Astrocyte (in vitro differentiated cells and primary cell): ENCODE data around the gene BCKDHB. TPM values are rescaled to one million over a fixed set of nuclear protein-coding genes. Genes with fewer than 3 reads are reported as not detected.

ENCODE experiments used
- DNase-seq: peaks from one replicate; pipeline ENCODE4 v3.0.0-alpha.2; 2010; ENCODE audit warnings: low read depth
- FAIRE-seq: peaks from 2 replicates; lab custom pipeline; 2011; peaks lifted over from hg19 to GRCh38; lab: Jason Lieb, UNC
- H2AFZ ChIP-seq: 2 replicates; pipeline ENCODE4 v1.6.0; 2012; ENCODE audit warnings: low read depth, low read length, inconsistent platforms
- H3K27ac ChIP-seq: 2 replicates; pipeline ENCODE4 v1.5.1; 2011; ENCODE audit warnings: low read depth, low read length, inconsistent platforms
- H3K27me3 ChIP-seq: 2 replicates; pipeline ENCODE4 v1.6.0; 2011; ENCODE audit warnings: low read length, inconsistent platforms; ENCODE audit not compliant: insufficient read depth
- H3K36me3 ChIP-seq: 2 replicates; pipeline ENCODE4 v1.5.1; 2011; ENCODE audit warnings: low read length, inconsistent platforms; ENCODE audit not compliant: insufficient read depth
- H3K4me1 ChIP-seq: 2 replicates; pipeline ENCODE4 v1.5.1; 2011; ENCODE audit warnings: low read length, inconsistent platforms; ENCODE audit not compliant: insufficient read depth
- H3K4me2 ChIP-seq: 2 replicates; pipeline ENCODE4 v1.6.0; 2012; ENCODE audit warnings: low read length, inconsistent platforms
- H3K4me3 ChIP-seq: 2 replicates; pipeline ENCODE4 v1.5.1; 2011; ENCODE audit warnings: low read depth, mild to moderate bottlenecking, low read length, inconsistent platforms; ENCODE audit not compliant: insufficient read depth
- H3K79me2 ChIP-seq: 2 replicates; pipeline ENCODE4 v1.6.0; 2012; ENCODE audit warnings: mild to moderate bottlenecking, low read length, inconsistent platforms; ENCODE audit not compliant: insufficient read depth
- H3K9ac ChIP-seq: 2 replicates; pipeline ENCODE4 v1.6.0; 2012; ENCODE audit warnings: mild to moderate bottlenecking, low read length, inconsistent platforms
- H3K9me3 ChIP-seq: 2 replicates; pipeline ENCODE4 v1.5.1; 2012; ENCODE audit warnings: low read depth, mild to moderate bottlenecking, low read length, inconsistent platforms; ENCODE audit not compliant: insufficient read depth
- H4K20me1 ChIP-seq: 2 replicates; pipeline ENCODE4 v1.6.0; 2012; ENCODE audit warnings: low read length, inconsistent platforms; ENCODE audit not compliant: insufficient read depth
- H3K27ac Mint-ChIP-seq: one replicate; pipeline ENCODE4 v1.8.0; 2021; ENCODE audit warnings: mild to moderate bottlenecking, mixed read lengths; ENCODE audit not compliant: unreplicated experiment
- H3K27me3 Mint-ChIP-seq: one replicate; pipeline ENCODE4 v1.8.0; 2021; ENCODE audit warnings: low read depth, mixed read lengths; ENCODE audit not compliant: unreplicated experiment
- H3K36me3 Mint-ChIP-seq: one replicate; pipeline ENCODE4 v1.8.0; 2021; ENCODE audit warnings: low read depth, mixed read lengths; ENCODE audit not compliant: unreplicated experiment
- H3K4me1 Mint-ChIP-seq: one replicate; pipeline ENCODE4 v1.8.0; 2021; ENCODE audit warnings: low read depth, mixed read lengths; ENCODE audit not compliant: unreplicated experiment
- H3K4me3 Mint-ChIP-seq: one replicate; pipeline ENCODE4 v1.8.0; 2021; ENCODE audit warnings: mild to moderate bottlenecking, moderate library complexity, mixed read lengths; ENCODE audit not compliant: unreplicated experiment
- H3K9me3 Mint-ChIP-seq: one replicate; pipeline ENCODE4 v1.8.0; 2021; ENCODE audit warnings: mild to moderate bottlenecking, mixed read lengths; ENCODE audit not compliant: unreplicated experiment
- EZH2 ChIP-seq: IDR thresholded peaks from 2 replicates; pipeline ENCODE4 v1.6.1; 2012; ENCODE audit warnings: mild to moderate bottlenecking, low read length, inconsistent platforms; ENCODE audit not compliant: insufficient read depth
- total RNA-seq: library from RNA; stranded (reverse); gene quantifications from 2 replicates; pipeline ENCODE4 v1.2.1, GENCODE V29; 2021
- TF ChIP-seq, protein P1 (sequence below): IDR thresholded peaks from 2 replicates; pipeline ENCODE4 v1.5.1; 2011; ENCODE audit warnings: low read depth, mild to moderate bottlenecking, inconsistent platforms, low read length, moderate library complexity; ENCODE audit not compliant: insufficient read depth

Gene BCKDHB
- total RNA-seq, 1 donor from 2014 or later = 18.4 TPM

DNA sequence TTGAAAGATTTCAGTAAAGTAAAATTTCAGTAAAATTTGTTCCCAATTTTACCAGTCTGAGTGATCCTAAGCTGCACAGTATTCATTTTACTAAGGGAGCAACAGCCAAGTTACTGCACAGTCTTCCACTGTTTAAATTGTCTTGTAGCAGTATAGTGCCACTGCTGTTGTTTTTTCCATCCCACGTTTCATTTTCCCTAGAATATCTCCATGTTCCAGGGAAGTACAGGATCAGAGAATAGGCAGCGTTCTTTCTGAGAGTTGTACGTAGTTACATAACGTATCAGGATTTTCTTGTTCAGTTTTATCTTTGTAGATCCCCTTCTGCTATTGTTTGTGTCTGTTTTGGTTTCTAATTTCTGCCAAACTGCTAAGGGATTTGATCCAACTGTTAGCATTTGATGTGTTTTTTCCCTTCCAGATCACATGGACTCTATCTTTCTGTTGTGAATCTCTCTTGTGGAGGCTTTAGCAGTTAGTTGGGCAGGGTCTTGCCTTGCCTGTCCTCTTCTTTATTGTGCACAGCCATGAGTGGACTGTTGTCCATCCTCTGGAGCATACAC is 38.4 kb downstream of the BCKDHB start:
- Mint-ChIP-seq H3K9me3 (no peaks in the 10 kb centered on the region), H3K27ac (no peak overlapping the region), H3K4me3 (no peak overlapping the region), H3K36me3 (peaks cover 3% of the 10 kb centered on the region), H3K27me3 (no peaks in the 10 kb centered on the region), H3K4me1 (peaks cover 5% of the 10 kb centered on the region)
- no peak for TF ChIP-seq EZH2
- TF ChIP-seq, protein P1, sequence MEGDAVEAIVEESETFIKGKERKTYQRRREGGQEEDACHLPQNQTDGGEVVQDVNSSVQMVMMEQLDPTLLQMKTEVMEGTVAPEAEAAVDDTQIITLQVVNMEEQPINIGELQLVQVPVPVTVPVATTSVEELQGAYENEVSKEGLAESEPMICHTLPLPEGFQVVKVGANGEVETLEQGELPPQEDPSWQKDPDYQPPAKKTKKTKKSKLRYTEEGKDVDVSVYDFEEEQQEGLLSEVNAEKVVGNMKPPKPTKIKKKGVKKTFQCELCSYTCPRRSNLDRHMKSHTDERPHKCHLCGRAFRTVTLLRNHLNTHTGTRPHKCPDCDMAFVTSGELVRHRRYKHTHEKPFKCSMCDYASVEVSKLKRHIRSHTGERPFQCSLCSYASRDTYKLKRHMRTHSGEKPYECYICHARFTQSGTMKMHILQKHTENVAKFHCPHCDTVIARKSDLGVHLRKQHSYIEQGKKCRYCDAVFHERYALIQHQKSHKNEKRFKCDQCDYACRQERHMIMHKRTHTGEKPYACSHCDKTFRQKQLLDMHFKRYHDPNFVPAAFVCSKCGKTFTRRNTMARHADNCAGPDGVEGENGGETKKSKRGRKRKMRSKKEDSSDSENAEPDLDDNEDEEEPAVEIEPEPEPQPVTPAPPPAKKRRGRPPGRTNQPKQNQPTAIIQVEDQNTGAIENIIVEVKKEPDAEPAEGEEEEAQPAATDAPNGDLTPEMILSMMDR = no peak
- no peak for FAIRE-seq
- H3K36me3 ChIP-seq = no peaks in the 10 kb centered on the region
- no peak overlapping the region for H3K4me2 ChIP-seq
- no peak overlapping the region for H3K27ac ChIP-seq
- no peak overlapping the region for H2AFZ ChIP-seq
- DNase-seq = no peak
- H3K9ac ChIP-seq = no peak overlapping the region
- H3K4me3 ChIP-seq = no peak overlapping the region
- peaks cover 18% of the 10 kb centered on the region for H3K4me1 ChIP-seq
- no peaks in the 10 kb centered on the region for H3K79me2 ChIP-seq
- H3K9me3 ChIP-seq = no peaks in the 10 kb centered on the region
- H3K27me3 ChIP-seq = no peaks in the 10 kb centered on the region
- H4K20me1 ChIP-seq = no peaks in the 10 kb centered on the region

DNA sequence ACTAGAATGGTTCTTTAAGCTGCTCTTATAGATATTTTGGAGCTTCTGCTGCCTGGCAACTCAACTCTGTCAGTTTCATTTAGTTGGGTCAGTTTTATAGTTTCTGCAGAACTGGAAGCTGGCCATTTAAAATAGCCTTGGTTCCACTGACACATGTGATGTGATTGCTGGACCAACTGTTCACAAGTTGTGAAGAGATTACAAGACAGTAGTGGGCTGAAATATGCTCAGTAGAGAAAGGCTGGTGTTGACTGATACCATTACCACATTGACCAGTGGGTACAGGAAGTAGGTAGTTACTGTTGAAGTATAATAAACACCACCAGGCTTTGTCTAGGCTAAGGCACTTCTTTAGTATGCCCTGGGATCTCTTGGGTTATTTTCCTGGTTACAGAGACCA is 39.0 kb downstream of the BCKDHB start:
- Mint-ChIP-seq H3K27ac (no peak overlapping the region), H3K36me3 (peaks cover 6% of the 10 kb centered on the region), H3K4me3 (no peak overlapping the region), H3K27me3 (no peaks in the 10 kb centered on the region), H3K4me1 (peaks cover 5% of the 10 kb centered on the region), H3K9me3 (peaks cover 2% of the 10 kb centered on the region)
- H3K27ac ChIP-seq = no peak overlapping the region
- peaks cover 18% of the 10 kb centered on the region for H3K4me1 ChIP-seq
- no peaks in the 10 kb centered on the region for H3K79me2 ChIP-seq
- peak; percentile 17 for FAIRE-seq
- no peak overlapping the region for H3K9ac ChIP-seq
- TF ChIP-seq EZH2 = no peak
- TF ChIP-seq, protein P1 = no peak
- no peaks in the 10 kb centered on the region for H4K20me1 ChIP-seq
- H3K4me2 ChIP-seq = no peak overlapping the region
- H3K36me3 ChIP-seq = no peaks in the 10 kb centered on the region
- H3K27me3 ChIP-seq = no peaks in the 10 kb centered on the region
- H2AFZ ChIP-seq = no peak overlapping the region
- H3K4me3 ChIP-seq = no peak overlapping the region
- no peaks in the 10 kb centered on the region for H3K9me3 ChIP-seq
- DNase-seq = no peak

DNA sequence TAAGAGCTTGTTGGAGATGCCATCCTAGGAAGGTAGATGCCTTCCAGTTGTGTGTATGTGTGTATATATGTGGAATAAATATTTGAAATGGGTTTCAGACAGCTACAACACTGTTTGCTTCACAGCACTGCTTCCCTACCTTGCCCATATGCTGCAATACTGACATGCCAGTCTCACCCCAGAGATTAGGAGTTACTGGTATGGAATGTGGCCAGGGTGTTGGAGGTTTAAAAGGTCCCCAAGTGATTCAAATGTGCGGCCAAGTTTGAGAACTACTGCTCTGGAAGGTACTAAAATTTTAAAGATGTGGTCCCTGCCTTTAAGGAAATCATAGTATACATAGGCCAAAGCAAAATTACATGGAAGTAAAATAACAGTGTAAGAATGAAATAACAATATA is 39.5 kb downstream of the BCKDHB start:
- H3K27me3 ChIP-seq = no peaks in the 10 kb centered on the region
- H3K4me3 ChIP-seq = no peak overlapping the region
- H3K4me2 ChIP-seq = no peak overlapping the region
- H3K9me3 ChIP-seq = no peaks in the 10 kb centered on the region
- Mint-ChIP-seq H3K36me3 (peaks cover 6% of the 10 kb centered on the region), H3K4me3 (no peak overlapping the region), H3K4me1 (peaks cover 5% of the 10 kb centered on the region), H3K27me3 (no peaks in the 10 kb centered on the region), H3K9me3 (peaks cover 2% of the 10 kb centered on the region), H3K27ac (no peak overlapping the region)
- H4K20me1 ChIP-seq = no peaks in the 10 kb centered on the region
- H3K9ac ChIP-seq = no peak overlapping the region
- H2AFZ ChIP-seq = no peak overlapping the region
- FAIRE-seq (no peak), DNase-seq (no peak)
- no peaks in the 10 kb centered on the region for H3K79me2 ChIP-seq
- peaks cover 18% of the 10 kb centered on the region for H3K4me1 ChIP-seq
- no peaks in the 10 kb centered on the region for H3K36me3 ChIP-seq
- no peak for TF ChIP-seq EZH2
- TF ChIP-seq, protein P1 = no peak
- no peak overlapping the region for H3K27ac ChIP-seq
